ENCODE data around the gene MYOZ3. TPM values are rescaled to one million over a fixed set of nuclear protein-coding genes. Genes with fewer than 3 reads are reported as not detected.

Gene MYOZ3
- total RNA-seq, 1 experiment from 2014 or later: not detected

- intact Hi-C loops (cut with micrococcal nuclease): no loop called here
- TF ChIP-seq CTCF (conservative IDR thresholded peaks at IDR 0.05; ENCODE audit: low read depth, low read length) (no peak), EZH2phosphoT487 (IDR thresholded peaks at IDR 0.05; ENCODE audit: borderline replicate concordance, low read length) (no peak), EZH2 (IDR thresholded peaks at IDR 0.05; ENCODE audit: low read length, unreplicated experiment) (no peak)
- ATAC-seq: peak; percentile 34
- H3K4me3 ChIP-seq (ENCODE audit: low read length): no peak overlapping the region
- DNase-seq: peak; percentile 84
- no peak overlapping the region for H3K9ac ChIP-seq (ENCODE audit: low read length)
- no TSS peak for BruUV-seq (replicated peaks)
- no peaks in the 10 kb centered on the region for H3K9me3 ChIP-seq (ENCODE audit: low read length)
- H3K27me3 ChIP-seq (ENCODE audit: low read length): no peaks in the 10 kb centered on the region
- CTCF ChIA-PET: no interaction called here
- peak overlapping the region; percentile 51 for H3K27ac ChIP-seq (ENCODE audit: low read length)
- H3K9me2 ChIP-seq (replicated peaks; ENCODE audit: low read length): no peaks in the 10 kb centered on the region
- H3K4me2 ChIP-seq (ENCODE audit: low read length): peak overlapping the region; percentile 83
- POLR2A ChIA-PET (ENCODE audit: unreplicated experiment): no interaction called here
- peaks cover 3% of the 10 kb centered on the region; the same call in 1 of the 2 replicates for H3K79me2 ChIP-seq (ENCODE audit: low read length)
- peaks cover 8% of the 10 kb centered on the region for H3F3A ChIP-seq (ENCODE audit: low read length, unreplicated experiment)
- no peaks in the 10 kb centered on the region for H3K36me3 ChIP-seq (ENCODE audit: low read depth, low read length)
- H2AFZ ChIP-seq (ENCODE audit: low read length): peak overlapping the region; percentile 51
- peaks cover 62% of the 10 kb centered on the region for H3K4me1 ChIP-seq (ENCODE audit: insufficient read depth, low read length)
- H4K20me1 ChIP-seq (ENCODE audit: low read length): no peaks in the 10 kb centered on the region
These were observed 24.4 kb upstream of the MYOZ3 start for GRCh38 chr5:150636391-150637244.

GRCh38 chr5:150637245-150638052 is 23.6 kb upstream of the MYOZ3 start:
- H3K4me2 ChIP-seq (ENCODE audit: low read length): peak overlapping the region; percentile 83
- ATAC-seq (peak; percentile 47), DNase-seq (peak; percentile 92)
- BruUV-seq (replicated peaks): no TSS peak
- peaks cover 12% of the 10 kb centered on the region; the same call in 1 of the 2 replicates for H3K79me2 ChIP-seq (ENCODE audit: low read length)
- no peaks in the 10 kb centered on the region for H3K27me3 ChIP-seq (ENCODE audit: low read length)
- ChIA-PET CTCF (interaction anchor here (0.6 kb wide), 1 partner anchor 71 kb away, joined by 7 read pairs; no protein-coding TSS in a partner anchor), POLR2A (ENCODE audit: unreplicated experiment) (no interaction called here)
- H3F3A ChIP-seq (ENCODE audit: low read length, unreplicated experiment): peaks cover 8% of the 10 kb centered on the region
- H3K9me3 ChIP-seq (ENCODE audit: low read length): no peaks in the 10 kb centered on the region
- no peaks in the 10 kb centered on the region for H3K9me2 ChIP-seq (replicated peaks; ENCODE audit: low read length)
- no peaks in the 10 kb centered on the region for H3K36me3 ChIP-seq (ENCODE audit: low read depth, low read length)
- intact Hi-C loops (cut with micrococcal nuclease): no loop called here
- H3K27ac ChIP-seq (ENCODE audit: low read length): peak overlapping the region; percentile 51
- H4K20me1 ChIP-seq (ENCODE audit: low read length): no peaks in the 10 kb centered on the region
- H3K4me3 ChIP-seq (ENCODE audit: low read length): peak overlapping the region; percentile 51; the same call in 1 of the 2 replicates
- peak overlapping the region; percentile 29; the same call in 1 of the 2 replicates for H2AFZ ChIP-seq (ENCODE audit: low read length)
- H3K9ac ChIP-seq (ENCODE audit: low read length): no peak overlapping the region
- no peak for TF ChIP-seq CTCF (conservative IDR thresholded peaks at IDR 0.05; ENCODE audit: low read depth, low read length)
- no peak for TF ChIP-seq EZH2 (IDR thresholded peaks at IDR 0.05; ENCODE audit: low read length, unreplicated experiment)
- no peak for TF ChIP-seq EZH2phosphoT487 (IDR thresholded peaks at IDR 0.05; ENCODE audit: borderline replicate concordance, low read length)
- H3K4me1 ChIP-seq (ENCODE audit: insufficient read depth, low read length): peaks cover 70% of the 10 kb centered on the region

Measured in PC-3 (cell line).